SK-N-SH (cell line): ENCODE data around the gene HPCA. TPM values are rescaled to one million over a fixed set of nuclear protein-coding genes. Genes with fewer than 3 reads are reported as not detected.

Source experiments
- CTCF ChIA-PET: fragments of 300-600, 350-600 bp; formaldehyde crosslinking; extraction: SDS; loops from one replicate; lab custom pipeline; 2021; lab: Yijun Ruan, JAX
- POLR2A ChIA-PET: fragments of 350-600 bp; sonication (Branson Sonifier 250); formaldehyde crosslinking; extraction: SDS; loops from one replicate; lab custom pipeline; 2020; ENCODE audit warnings: antibody characterized with exemption, inconsistent platforms; lab: Yijun Ruan, JAX
- DNase-seq: peaks from one replicate; pipeline ENCODE4 v3.0.0; 2012
- H2AFZ ChIP-seq: fragments of 200-600 bp; sonication (generic); 2 replicates; pipeline ENCODE4 v1.8.1; 2016; ENCODE audit warnings: antibody characterized with exemption, mild to moderate bottlenecking, low read depth
- H3F3A ChIP-seq: fragments of 200-600 bp; sonication (generic); replicated peaks from 2 replicates; pipeline ENCODE3; 2016; ENCODE audit warnings: antibody characterized with exemption, mild to moderate bottlenecking; ENCODE audit not compliant: insufficient read depth
- H3K27ac ChIP-seq, 2 experiments: fragments of 200-500 bp in 1 of 2; fragments of 200-600 bp in 1 of 2; sonication (Bioruptor generic) in 1 of 2; sonication (generic), shearing (Covaris generic) in 1 of 2; 2 replicates each; pipeline versions ENCODE4 v1.5.1 to v1.6.1; 2014 to 2016; ENCODE audit warnings: low read depth in 2 of 2, inconsistent platforms in 1 of 2, low read length in 1 of 2, mild to moderate bottlenecking in 1 of 2, mixed read lengths in 1 of 2
- H3K27me3 ChIP-seq: fragments of 200-600 bp; sonication (generic), shearing (Covaris generic); 2 replicates; pipeline ENCODE4 v1.6.1; 2016; ENCODE audit warnings: mixed run types; ENCODE audit not compliant: insufficient read depth
- H3K36me3 ChIP-seq, 2 experiments: fragments of 200-500 bp in 1 of 2; fragments of 200-600 bp in 1 of 2; sonication (Bioruptor generic) in 1 of 2; sonication (generic) in 1 of 2; replicated peaks in 1 of 2; 2 replicates each; pipeline versions ENCODE3 to v1.5.1; 2014 to 2016; ENCODE audit warnings: low read length in 1 of 2, mild to moderate bottlenecking in 1 of 2; ENCODE audit not compliant: insufficient read depth in 2 of 2, control insufficient read depth in 1 of 2
- H3K4me1 ChIP-seq, 2 experiments: fragments of 200-500 bp in 1 of 2; fragments of 200-600 bp in 1 of 2; sonication (Bioruptor generic) in 1 of 2; sonication (generic), shearing (Covaris generic) in 1 of 2; 2 replicates each; pipeline versions ENCODE4 v1.5.1 to v1.6.1; 2014 to 2016; ENCODE audit warnings: low read depth in 1 of 2, low read length in 1 of 2, mixed run types in 1 of 2; ENCODE audit not compliant: insufficient read depth in 2 of 2, control insufficient read depth in 1 of 2
- H3K4me2 ChIP-seq: fragments of 200-600 bp; sonication (generic), shearing (Covaris generic); 2 replicates; pipeline ENCODE4 v1.6.1; 2017; ENCODE audit warnings: mixed run types
- H3K4me3 ChIP-seq, 2 experiments: fragments of 200-500 bp in 1 of 2; fragments of 200-600 bp in 1 of 2; sonication (Bioruptor generic) in 1 of 2; sonication (generic), shearing (Covaris generic) in 1 of 2; 2 replicates each; pipeline versions ENCODE4 v1.5.1 to v1.8.1; 2014 to 2016; ENCODE audit warnings: low read depth in 2 of 2, inconsistent platforms in 1 of 2, low read length in 1 of 2, mild to moderate bottlenecking in 1 of 2, mixed read lengths in 1 of 2, moderate library complexity in 1 of 2
- H3K79me2 ChIP-seq: fragments of 200-600 bp; sonication (generic); 2 replicates; pipeline ENCODE4 v1.8.1; 2017; ENCODE audit warnings: mild to moderate bottlenecking; ENCODE audit not compliant: insufficient read depth
- H3K9ac ChIP-seq: fragments of 200-600 bp; sonication (generic); 2 replicates; pipeline ENCODE4 v1.6.1; 2017; ENCODE audit warnings: mixed run types
- H3K9me2 ChIP-seq: fragments of 200-600 bp; sonication (generic); 2 replicates; pipeline ENCODE4 v1.6.1; 2017; ENCODE audit warnings: mixed run types
- H3K9me3 ChIP-seq: fragments of 200-600 bp; sonication (generic); 2 replicates; pipeline ENCODE4 v1.6.1; 2017; ENCODE audit warnings: mixed run types, mild to moderate bottlenecking, moderate library complexity
- H4K20me1 ChIP-seq: fragments of 200-600 bp; sonication (generic); 2 replicates; pipeline ENCODE4 v1.6.1; 2017; ENCODE audit warnings: mild to moderate bottlenecking, mixed run types; ENCODE audit not compliant: insufficient read depth
- ELF1 ChIP-seq: IDR thresholded peaks from 2 replicates; pipeline ENCODE4 v1.4.0; 2012
- EZH2phosphoT487 ChIP-seq: fragments of 200-600 bp; sonication (generic); IDR thresholded peaks from 2 replicates; pipeline ENCODE4 v1.6.1; 2017; ENCODE audit warnings: low read depth, mixed run types, mild to moderate bottlenecking, antibody characterized with exemption, moderate library complexity, borderline replicate concordance
- JUND ChIP-seq: IDR thresholded peaks from 2 replicates; pipeline ENCODE4 v1.4.0; 2012
- PBX3 ChIP-seq: IDR thresholded peaks from 2 replicates; pipeline ENCODE4; 2012
- RAD21 ChIP-seq: IDR thresholded peaks from 2 replicates; pipeline ENCODE4 v1.6.1; 2012; ENCODE audit warnings: mild to moderate bottlenecking, low read length
- RFX5 ChIP-seq: IDR thresholded peaks from 2 replicates; pipeline ENCODE4 v1.6.1; 2012; ENCODE audit warnings: mild to moderate bottlenecking, improper control_type of control experiment, low read length
- RXRA ChIP-seq: IDR thresholded peaks from 2 replicates; pipeline ENCODE4 v1.4.0; 2012; ENCODE audit warnings: low read depth, mild to moderate bottlenecking, borderline replicate concordance
- TCF12 ChIP-seq: IDR thresholded peaks from 2 replicates; pipeline ENCODE4 v1.4.0; 2012
- WGBS: methylation state at CpG from one replicate; pipeline ENCODE4 v1.1.6; 2017; ENCODE audit warnings: low lambda C conversion rate; 5-methylcytosine and 5-hydroxymethylcytosine counted together
- polyA plus RNA-seq, 3 experiments: library from polyadenylated mRNA; depleted of rRNA; stranded (reverse); fragments of >200 nt; gene quantifications; 2 replicates each; pipeline ENCODE4 v1.2.3, GENCODE V29; 2012

The HPCA gene
- polyA plus RNA-seq, 1 of the 3 experiments (the other 2 are of a cell fraction) = not detected

DNA sequence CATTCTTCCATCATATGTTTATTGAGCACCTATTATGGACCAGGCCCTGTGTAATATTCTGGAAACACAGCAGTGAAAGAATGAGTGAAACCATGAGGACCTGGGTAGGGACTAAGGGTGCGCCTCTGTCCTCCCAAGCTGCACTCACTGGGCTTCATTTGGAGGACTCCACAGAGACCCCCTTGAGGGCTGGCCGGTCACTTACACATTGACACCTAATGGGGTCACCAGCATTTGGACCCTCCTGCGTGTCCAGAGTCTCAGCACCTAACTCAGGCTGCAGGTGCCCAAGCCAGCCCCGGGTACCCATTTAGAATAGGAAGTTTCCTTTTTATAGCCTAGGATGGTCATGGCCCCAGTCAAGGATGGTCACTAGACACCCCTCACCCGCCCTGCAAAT lies 12.8 kb upstream of the HPCA start:
- H3K36me3 ChIP-seq = no peaks in the 10 kb centered on the region
- ChIA-PET POLR2A (no interaction called here), CTCF (interaction anchor here (0.7 to 4.3 kb wide), 32 partner anchors 8 to 577 kb away, joined by 3 to 46 read pairs (median 5); partner anchors contain the start of genes AZIN2, HPCA, S100PBP and YARS1)
- DNase-seq = no peak
- no peak overlapping the region for H3K4me3 ChIP-seq
- no peak overlapping the region for H3K4me2 ChIP-seq
- H3K79me2 ChIP-seq = no peaks in the 10 kb centered on the region
- peaks cover 8% of the 10 kb centered on the region for H3F3A ChIP-seq
- H3K9ac ChIP-seq = no peak overlapping the region
- no peak overlapping the region for H3K27ac ChIP-seq
- 36% methylated on average over 2 of the region's 5 CpGs for WGBS
- H3K4me1 ChIP-seq = peaks cover 0 to 29% of the 10 kb centered on the region in 2 experiments; a peak in 1 of 4 replicates
- H3K9me2 ChIP-seq = no peaks in the 10 kb centered on the region
- no peaks in the 10 kb centered on the region for H4K20me1 ChIP-seq
- no peaks in the 10 kb centered on the region for H3K9me3 ChIP-seq
- no peaks in the 10 kb centered on the region for H3K27me3 ChIP-seq
- H2AFZ ChIP-seq = no peak overlapping the region
- TF ChIP-seq RAD21 (no peak), EZH2phosphoT487 (no peak), JUND (no peak), RFX5 (no peak), ELF1 (no peak)
- TF ChIP-seq, all 33 proteins: peak for 0

- Histone ChIP-seq H4K20me1 (no peaks in the 10 kb centered on the region), H3K9ac (no peak overlapping the region), H3F3A (peaks cover 8% of the 10 kb centered on the region), H3K27me3 (no peaks in the 10 kb centered on the region), H3K4me2 (no peak overlapping the region), H3K4me3 (no peak overlapping the region), H3K36me3 (no peaks in the 10 kb centered on the region), H3K9me2 (no peaks in the 10 kb centered on the region), H3K27ac (no peak overlapping the region), H2AFZ (no peak overlapping the region), H3K79me2 (no peaks in the 10 kb centered on the region), H3K9me3 (no peaks in the 10 kb centered on the region), H3K4me1 (peaks cover 0 to 27% of the 10 kb centered on the region in 2 experiments; a peak in 1 of 4 replicates)
- ChIA-PET POLR2A (no interaction called here), CTCF (interaction anchor here (0.5 to 4.6 kb wide), 15 partner anchors 11 to 476 kb away, joined by 3 to 44 read pairs (median 6); partner anchors contain the start of gene HPCA)
- 57% methylated on average over 5 of the region's 5 CpGs for WGBS
- no peak for TF ChIP-seq TCF12
- no peak for TF ChIP-seq RXRA
- TF ChIP-seq PBX3 = peak; percentile 38
- DNase-seq = no peak
Measured at GRCh38 chr1:32874860-32875752, 11.2 kb upstream of the HPCA start.
